Skeletal muscle satellite cell (primary cell): Measurements from ENCODE around the gene ARMC7. TPM values are rescaled to one million over a fixed set of nuclear protein-coding genes. Genes with fewer than 3 reads are reported as not detected.
A peak's percentile ranks its signal among the peaks of the same experiment; 100 is the strongest.

Experiments used
- H3K27me3 ChIP-seq: 2 replicates; pipeline ENCODE4 v1.7.0; 2013; ENCODE audit warnings: low read length; ENCODE audit not compliant: control insufficient read depth, insufficient read depth
- H3K36me3 ChIP-seq: 2 replicates; pipeline ENCODE4 v1.7.0; 2013; ENCODE audit warnings: mild to moderate bottlenecking, control low read depth, low read length; ENCODE audit not compliant: insufficient read depth
- H3K4me1 ChIP-seq: 2 replicates; pipeline ENCODE4 v1.7.0; 2013; ENCODE audit warnings: low read length; ENCODE audit not compliant: control insufficient read depth, insufficient read depth
- H3K4me2 ChIP-seq: 2 replicates; pipeline ENCODE4 v1.7.0; 2013; ENCODE audit warnings: mild to moderate bottlenecking, low read length
- H3K4me3 ChIP-seq: 2 replicates; pipeline ENCODE4 v1.7.0; 2013; ENCODE audit warnings: low read length
- H3K9ac ChIP-seq: 2 replicates; pipeline ENCODE4 v1.7.0; 2013; ENCODE audit warnings: mild to moderate bottlenecking, low read depth, low read length, moderate library complexity
- H3K9me3 ChIP-seq: replicated peaks from 2 replicates; pipeline ENCODE4 v1.7.0; 2013; ENCODE audit warnings: mild to moderate bottlenecking, control low read depth, low read length
- total RNA-seq: library from RNA; depleted of rRNA; stranded (reverse); fragments of >200 nt; gene quantifications from 2 replicates; pipeline ENCODE4 v1.2.3, GENCODE V29; 2012; rRNA removed

The ARMC7 gene
- 1.5 and 2.3 TPM in 2 replicates for total RNA-seq

DNA sequence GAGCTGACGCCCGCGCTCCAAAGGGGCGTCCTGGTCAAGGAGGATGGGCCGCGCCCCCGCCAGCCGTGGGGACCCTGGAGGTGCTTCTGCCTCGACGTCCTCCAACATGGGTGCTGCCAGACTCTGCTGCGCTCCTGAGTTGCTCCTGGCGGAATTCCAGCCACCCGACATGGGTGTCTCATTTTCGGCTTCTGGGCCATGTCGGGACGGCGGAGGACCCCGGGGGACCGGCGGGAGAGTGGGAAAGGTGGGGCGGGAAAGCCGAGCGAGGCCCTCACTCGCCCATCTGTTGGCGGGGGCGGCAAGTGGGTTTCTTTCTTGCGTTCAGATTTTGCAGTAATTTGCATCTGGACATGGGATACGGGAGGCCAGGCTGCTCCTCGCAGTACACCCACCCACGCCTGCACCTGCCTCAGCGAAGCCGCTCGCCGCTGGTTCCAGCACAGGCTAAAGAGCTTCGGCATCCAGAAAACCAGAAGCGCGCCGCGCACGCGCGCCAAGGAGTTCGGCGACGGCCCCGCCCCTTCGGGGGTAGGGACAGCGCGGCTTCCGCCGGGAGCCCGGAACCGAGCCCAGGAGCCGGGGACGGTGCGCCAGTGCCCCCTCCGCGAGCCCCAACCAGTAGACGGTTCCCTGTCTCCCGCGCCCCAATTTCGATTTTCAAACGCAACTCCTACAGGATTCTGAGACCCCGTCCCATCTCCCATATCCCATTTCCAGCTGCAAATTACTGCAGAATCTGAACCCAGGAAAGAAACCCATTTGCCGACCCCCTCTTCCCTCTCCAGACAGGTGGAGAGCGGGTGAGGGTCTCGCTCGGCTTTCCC, at the start of gene ARMC7:
ARMC7 (plus strand) TSS at position 563 of the 827 bp plus-strand sequence. CDS start 320 bp downstream, outside the sequence.
- H3K9ac ChIP-seq: peak within 1 kb of the TSS; percentile 77
- no peaks in the 10 kb centered on the region for H3K9me3 ChIP-seq
- peaks cover 23% of the 10 kb centered on the region for H3K4me1 ChIP-seq
- H3K4me2 ChIP-seq: peak within 1 kb of the TSS; percentile 97
- H3K27me3 ChIP-seq: peaks cover 7% of the 10 kb centered on the region
- peak within 1 kb of the TSS; percentile 86 for H3K4me3 ChIP-seq
- H3K36me3 ChIP-seq: no peaks in the 10 kb centered on the region

DNA sequence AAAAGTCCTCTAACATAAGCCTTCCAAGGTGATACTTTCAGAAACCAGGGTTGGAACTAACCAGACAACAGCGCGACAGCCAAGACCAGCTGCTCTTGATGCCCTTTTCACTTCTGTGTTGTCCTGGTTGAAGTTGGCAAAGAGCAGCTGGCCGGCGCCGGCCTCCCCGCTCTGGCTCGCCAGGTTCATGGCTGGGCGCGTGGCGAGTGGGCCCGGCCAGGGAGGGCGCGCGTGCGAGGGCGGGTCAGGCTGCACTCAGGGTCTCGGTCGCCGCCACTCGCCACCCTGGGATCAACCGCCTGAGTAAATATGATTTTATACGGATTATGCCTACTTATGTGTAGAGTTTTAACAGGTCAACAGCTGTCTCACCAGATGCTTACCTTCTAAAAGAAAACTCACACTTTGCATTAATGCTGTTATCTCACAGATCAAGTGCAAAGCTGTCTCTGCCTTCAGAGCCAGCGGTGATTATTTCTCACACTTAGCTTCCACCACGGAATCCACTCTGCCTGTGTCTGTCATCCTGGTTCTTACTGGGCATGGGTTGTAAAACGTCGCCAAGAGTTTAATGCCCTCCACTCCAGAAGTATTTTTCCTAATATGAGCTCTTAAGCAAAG, 49.2 kb upstream of the ARMC7 start:
- H3K4me2 ChIP-seq: peak overlapping the region; percentile 19
- H3K9ac ChIP-seq: peak overlapping the region; percentile 42
- no peaks in the 10 kb centered on the region for H3K9me3 ChIP-seq
- H3K4me3 ChIP-seq: no peak overlapping the region
- peaks cover 45% of the 10 kb centered on the region for H3K36me3 ChIP-seq
- no peaks in the 10 kb centered on the region for H3K27me3 ChIP-seq
- peaks cover 17% of the 10 kb centered on the region for H3K4me1 ChIP-seq

DNA sequence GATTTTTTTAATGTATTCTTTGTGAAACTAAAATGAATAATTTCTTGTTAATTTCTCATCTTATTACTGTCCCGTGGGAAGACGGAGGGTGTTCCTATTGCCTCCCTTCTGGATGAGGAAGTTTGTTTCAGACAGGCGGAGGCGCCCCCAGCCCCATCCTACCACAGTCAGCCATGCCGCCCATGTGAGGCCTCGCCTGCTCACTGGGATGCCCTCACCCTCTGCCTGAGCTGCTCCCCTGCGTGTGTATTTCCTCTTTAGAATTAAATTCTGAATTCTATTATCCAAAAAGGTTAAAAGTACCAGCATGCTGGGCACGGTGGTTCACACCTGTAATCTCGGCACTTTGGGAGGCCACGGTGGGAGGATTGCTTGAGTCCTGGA, 48.7 kb upstream of the ARMC7 start:
- Histone ChIP-seq H3K27me3 (no peaks in the 10 kb centered on the region), H3K4me2 (no peak overlapping the region), H3K4me1 (peaks cover 17% of the 10 kb centered on the region), H3K4me3 (no peak overlapping the region), H3K9me3 (no peaks in the 10 kb centered on the region), H3K36me3 (peaks cover 44% of the 10 kb centered on the region), H3K9ac (peak overlapping the region; percentile 42)

DNA sequence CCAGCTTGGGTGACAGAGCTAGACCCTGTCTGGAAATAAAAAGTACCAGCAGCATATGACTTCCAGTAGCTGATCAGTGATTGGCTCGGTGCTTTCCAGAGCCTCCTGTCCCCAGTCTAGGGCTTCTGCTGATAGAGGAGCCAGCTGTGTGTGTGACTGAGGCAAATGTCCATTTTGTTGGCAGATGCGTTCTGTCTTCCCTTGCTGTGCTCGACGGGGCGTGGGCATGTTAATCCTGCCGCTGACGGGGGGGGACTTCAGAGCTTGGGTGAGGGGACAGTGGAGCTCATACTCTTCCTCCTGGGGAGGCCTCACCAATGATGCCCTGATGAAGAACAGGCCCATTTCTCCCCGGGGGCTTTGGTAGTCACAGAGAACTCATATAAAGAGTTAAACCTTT, 48.2 kb upstream of the ARMC7 start:
- peaks cover 40% of the 10 kb centered on the region for H3K36me3 ChIP-seq
- H3K4me3 ChIP-seq: no peak overlapping the region
- peaks cover 17% of the 10 kb centered on the region for H3K4me1 ChIP-seq
- H3K9ac ChIP-seq: no peak overlapping the region
- H3K4me2 ChIP-seq: no peak overlapping the region
- no peaks in the 10 kb centered on the region for H3K9me3 ChIP-seq
- no peaks in the 10 kb centered on the region for H3K27me3 ChIP-seq

DNA sequence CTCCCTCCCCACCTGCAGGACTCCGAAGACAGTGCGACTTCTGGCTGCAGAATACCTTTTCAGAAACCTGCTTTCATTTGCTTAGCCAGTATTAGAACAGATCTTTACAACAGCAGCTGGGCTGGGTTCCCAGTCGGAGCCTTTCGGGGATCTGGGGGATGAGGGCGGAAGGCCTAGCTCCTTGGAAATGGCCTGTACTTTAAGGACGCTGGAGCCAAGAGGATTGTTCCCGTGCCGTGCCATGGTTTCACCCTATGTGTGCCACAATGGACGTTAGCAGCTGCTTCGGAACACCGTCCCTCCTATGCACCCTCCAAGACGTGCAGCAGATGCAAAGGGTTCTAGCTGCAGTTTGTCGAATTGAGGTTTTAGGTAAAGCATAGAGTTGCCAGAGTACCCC, 46.6 kb upstream of the ARMC7 start:
- Histone ChIP-seq H3K27me3 (no peaks in the 10 kb centered on the region), H3K4me1 (peaks cover 17% of the 10 kb centered on the region), H3K4me3 (no peak overlapping the region), H3K4me2 (no peak overlapping the region), H3K9me3 (no peaks in the 10 kb centered on the region), H3K36me3 (peaks cover 40% of the 10 kb centered on the region), H3K9ac (no peak overlapping the region)

DNA sequence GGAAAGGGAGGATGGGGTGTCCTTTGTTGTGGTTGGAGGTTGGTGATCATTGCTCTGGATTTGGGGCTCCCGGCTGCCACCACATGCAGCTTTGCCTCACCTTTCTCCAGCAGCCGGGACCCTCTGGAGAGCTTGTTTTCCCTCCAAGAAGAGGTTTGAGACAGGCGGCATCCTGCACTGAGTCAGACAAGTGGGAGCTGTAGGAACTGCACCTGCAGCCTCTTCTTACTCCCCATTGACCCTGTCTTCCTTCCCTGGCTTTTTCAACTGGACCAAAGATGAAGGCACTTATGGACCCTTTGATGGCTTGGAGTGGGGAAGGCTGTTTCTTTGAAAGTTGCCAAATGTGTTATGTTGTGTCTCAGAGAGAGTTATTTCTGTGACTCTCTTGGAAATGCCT, 46.1 kb upstream of the ARMC7 start:
- Histone ChIP-seq H3K9ac (no peak overlapping the region), H3K27me3 (no peaks in the 10 kb centered on the region), H3K9me3 (no peaks in the 10 kb centered on the region), H3K36me3 (peaks cover 40% of the 10 kb centered on the region), H3K4me1 (peaks cover 17% of the 10 kb centered on the region), H3K4me2 (no peak overlapping the region), H3K4me3 (no peak overlapping the region)

DNA sequence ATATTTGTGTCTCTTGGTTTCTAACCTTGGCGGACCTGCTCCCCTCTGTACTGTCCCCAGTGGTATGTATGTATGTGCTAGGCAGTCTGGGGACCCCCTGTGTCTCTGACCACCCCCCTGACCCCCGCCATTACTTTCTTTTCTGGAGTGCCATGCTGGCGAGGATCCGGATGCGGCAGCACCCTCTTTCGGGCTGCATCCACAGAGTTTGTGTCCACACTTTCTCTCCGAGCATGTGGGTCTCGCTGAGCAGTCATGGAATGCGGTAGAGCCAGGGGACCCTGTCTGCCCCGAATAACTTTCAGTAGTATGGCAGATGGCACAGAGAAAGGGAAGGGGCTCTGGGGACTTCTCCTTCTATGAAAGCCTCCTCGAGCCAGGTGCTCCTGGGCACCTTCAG, 45.7 kb upstream of the ARMC7 start:
- Histone ChIP-seq H3K4me2 (no peak overlapping the region), H3K9me3 (no peaks in the 10 kb centered on the region), H3K4me3 (no peak overlapping the region), H3K4me1 (peaks cover 17% of the 10 kb centered on the region), H3K27me3 (no peaks in the 10 kb centered on the region), H3K9ac (no peak overlapping the region), H3K36me3 (peaks cover 40% of the 10 kb centered on the region)

DNA sequence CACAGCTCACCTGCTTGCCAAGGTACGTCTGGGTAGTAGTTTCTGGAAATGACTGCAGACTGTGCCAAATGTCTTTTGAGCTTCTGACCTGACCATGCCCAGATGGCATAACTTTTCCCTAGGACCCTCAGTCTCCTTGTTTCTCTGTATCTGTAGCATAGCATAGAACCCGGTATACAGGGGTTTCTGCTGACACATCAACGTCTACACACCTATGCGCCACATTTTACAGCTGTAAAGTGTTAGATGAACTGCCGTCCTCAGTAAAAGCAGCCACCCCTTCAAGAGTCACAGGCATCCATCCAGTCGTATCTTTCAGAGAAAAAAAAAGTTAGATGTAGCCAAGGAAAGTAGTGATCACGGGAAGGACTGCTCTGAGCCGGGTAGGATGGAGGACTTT, 45.3 kb upstream of the ARMC7 start:
- peaks cover 14% of the 10 kb centered on the region for H3K4me1 ChIP-seq
- no peaks in the 10 kb centered on the region for H3K27me3 ChIP-seq
- no peak overlapping the region for H3K9ac ChIP-seq
- H3K9me3 ChIP-seq: no peaks in the 10 kb centered on the region
- H3K36me3 ChIP-seq: peaks cover 40% of the 10 kb centered on the region
- no peak overlapping the region for H3K4me3 ChIP-seq
- H3K4me2 ChIP-seq: no peak overlapping the region

DNA sequence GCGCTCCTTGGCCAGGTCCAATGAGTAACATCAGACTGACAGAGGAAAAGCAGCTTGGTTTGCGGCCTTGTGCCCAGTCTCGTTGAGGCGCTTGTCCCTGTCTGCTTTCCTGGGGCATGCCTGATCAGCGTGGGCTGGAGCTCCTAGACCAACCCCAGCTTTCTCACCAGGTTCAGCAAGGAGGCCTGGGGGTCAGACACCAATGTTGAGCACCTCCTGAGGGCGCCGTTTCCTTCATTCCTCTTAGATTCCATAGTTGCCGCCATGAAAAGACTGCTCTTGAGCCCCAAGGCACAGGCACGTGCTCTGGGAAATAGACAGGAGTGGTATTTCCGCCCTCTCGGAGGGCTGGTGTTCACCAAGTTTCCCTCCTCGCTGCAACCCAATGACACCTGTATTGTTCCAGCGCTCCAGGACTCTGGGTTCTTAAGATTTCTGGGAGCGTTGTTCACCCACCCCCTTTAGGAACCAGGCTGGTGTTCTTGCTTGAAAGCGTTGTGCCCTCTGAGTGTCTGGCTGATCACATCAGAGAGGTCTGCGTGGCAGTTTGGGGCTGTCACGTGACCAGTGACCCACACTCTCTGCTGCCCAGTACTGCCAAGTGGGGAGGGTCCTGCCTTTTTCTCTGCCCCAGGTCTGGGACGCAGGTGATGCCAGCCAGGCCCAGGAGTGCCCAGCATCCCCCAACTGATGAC, 44.8 kb upstream of the ARMC7 start:
- H3K4me1 ChIP-seq: peaks cover 9% of the 10 kb centered on the region
- H3K9me3 ChIP-seq: no peaks in the 10 kb centered on the region
- H3K36me3 ChIP-seq: peaks cover 40% of the 10 kb centered on the region
- H3K27me3 ChIP-seq: no peaks in the 10 kb centered on the region
- H3K4me3 ChIP-seq: no peak overlapping the region
- no peak overlapping the region for H3K9ac ChIP-seq
- no peak overlapping the region for H3K4me2 ChIP-seq

DNA sequence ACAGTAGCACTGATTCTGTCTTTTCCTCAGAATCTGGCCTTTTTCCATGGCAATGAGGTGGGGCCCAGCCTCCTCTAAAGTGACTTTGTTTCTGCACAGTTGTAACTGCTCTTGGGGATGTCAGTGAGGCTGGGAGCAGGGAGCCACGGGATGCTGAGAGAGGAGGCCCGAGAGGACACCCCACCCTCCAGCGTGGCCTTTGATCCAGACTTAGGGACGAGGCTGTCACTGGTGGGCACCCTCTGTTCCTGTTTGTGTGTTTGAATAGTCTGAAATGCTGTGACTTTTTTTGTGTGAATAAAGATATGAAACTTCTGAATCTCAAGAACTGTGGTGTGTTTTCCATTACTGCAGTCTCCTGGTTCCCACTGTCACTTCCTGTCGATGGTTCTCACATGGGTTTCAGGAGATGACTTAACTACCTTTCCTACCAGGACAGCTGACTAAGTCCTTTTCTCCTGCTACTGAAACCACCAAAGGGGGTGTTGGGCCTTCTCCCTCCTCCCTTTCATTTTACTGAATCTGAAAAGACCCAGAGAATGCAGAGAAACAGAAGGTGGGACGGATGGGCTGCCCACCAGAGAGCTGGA, 44.1 kb upstream of the ARMC7 start:
- no peak overlapping the region for H3K9ac ChIP-seq
- H3K4me2 ChIP-seq: no peak overlapping the region
- no peak overlapping the region for H3K4me3 ChIP-seq
- H3K4me1 ChIP-seq: peaks cover 3% of the 10 kb centered on the region
- H3K27me3 ChIP-seq: no peaks in the 10 kb centered on the region
- no peaks in the 10 kb centered on the region for H3K9me3 ChIP-seq
- H3K36me3 ChIP-seq: peaks cover 40% of the 10 kb centered on the region

DNA sequence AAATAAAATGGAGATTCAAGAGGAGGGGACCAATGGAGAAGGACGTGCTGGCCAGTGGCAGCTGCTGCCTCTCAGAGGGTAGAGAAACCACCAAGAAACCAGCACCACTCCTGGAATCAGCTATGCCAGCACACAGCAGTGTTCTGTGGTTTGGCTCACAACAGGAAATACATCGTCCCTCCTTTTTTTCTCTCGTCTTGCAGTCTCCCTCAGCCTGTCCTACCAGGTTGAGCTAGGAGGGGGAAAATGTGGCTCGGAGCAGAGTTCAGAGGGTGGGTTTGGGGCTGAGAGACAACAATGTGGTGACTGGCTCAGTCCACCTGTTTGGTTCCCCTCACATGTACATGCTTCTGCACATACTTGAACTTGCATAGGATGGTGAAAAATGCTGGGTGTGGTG, 41.9 kb upstream of the ARMC7 start:
- no peak overlapping the region for H3K9ac ChIP-seq
- H3K4me3 ChIP-seq: no peak overlapping the region
- peaks cover 25% of the 10 kb centered on the region for H3K36me3 ChIP-seq
- H3K9me3 ChIP-seq: no peaks in the 10 kb centered on the region
- no peaks in the 10 kb centered on the region for H3K4me1 ChIP-seq
- no peak overlapping the region for H3K4me2 ChIP-seq
- no peaks in the 10 kb centered on the region for H3K27me3 ChIP-seq
